Measurements from ENCODE around the gene ARMC8.

GRCh38 chr3:138303474-138303873 lies 116.4 kb downstream of the ARMC8 start:
- TF ChIP-seq CTCF (IDR thresholded peaks at IDR 0.05) (no peak), POLR2A (IDR thresholded peaks at IDR 0.05) (no peak)

All from lower leg skin (tissue), 3 donors.